ENCODE data around the gene MRPS9.
A peak's percentile ranks its signal among the peaks of the same experiment; 100 is the strongest.

The MRPS9 gene

DNA sequence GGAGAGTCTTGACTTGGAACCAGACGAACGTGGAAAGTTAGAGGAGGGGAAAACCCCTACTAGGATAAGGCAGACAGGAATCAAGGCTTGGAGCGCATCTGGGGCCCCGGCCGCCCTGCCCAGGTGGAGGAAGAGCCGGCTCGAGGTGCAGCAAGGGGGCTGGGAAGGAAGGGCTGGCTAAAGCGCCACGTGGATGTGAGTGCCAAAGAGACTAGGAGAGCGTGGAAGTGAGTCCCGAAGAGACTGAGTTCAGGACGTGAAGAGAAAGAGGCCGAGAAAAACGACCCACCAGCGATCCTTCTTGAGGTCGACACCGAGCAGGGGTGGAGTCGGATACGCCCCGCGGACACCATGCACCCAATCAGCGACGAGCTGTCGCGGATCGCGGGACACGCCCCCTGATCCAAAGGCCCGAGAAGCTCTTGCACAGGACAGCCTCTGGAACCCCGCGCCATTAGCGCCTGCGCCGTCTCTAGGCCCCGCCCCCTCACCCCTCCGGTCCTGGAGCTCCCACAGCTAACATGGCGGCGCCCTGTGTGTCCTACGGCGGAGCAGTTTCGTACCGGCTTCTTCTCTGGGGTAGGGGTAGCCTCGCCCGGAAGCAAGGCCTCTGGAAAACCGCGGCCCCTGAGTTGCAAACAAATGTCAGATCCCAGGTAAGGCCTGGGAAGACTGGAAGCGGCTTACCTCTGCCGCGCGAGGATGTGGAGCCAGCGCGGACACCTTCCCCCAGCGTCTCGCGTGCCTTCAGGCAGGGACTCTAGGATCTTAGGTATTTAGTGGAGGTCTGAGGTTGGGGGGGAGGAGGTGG lies at the start of gene MRPS9:
MRPS9 (plus strand) TSS at position 498 of the 811 bp plus-strand sequence; CDS start at position 522, 24 bp downstream.
- DNase-seq: peak; percentile 97

DNA sequence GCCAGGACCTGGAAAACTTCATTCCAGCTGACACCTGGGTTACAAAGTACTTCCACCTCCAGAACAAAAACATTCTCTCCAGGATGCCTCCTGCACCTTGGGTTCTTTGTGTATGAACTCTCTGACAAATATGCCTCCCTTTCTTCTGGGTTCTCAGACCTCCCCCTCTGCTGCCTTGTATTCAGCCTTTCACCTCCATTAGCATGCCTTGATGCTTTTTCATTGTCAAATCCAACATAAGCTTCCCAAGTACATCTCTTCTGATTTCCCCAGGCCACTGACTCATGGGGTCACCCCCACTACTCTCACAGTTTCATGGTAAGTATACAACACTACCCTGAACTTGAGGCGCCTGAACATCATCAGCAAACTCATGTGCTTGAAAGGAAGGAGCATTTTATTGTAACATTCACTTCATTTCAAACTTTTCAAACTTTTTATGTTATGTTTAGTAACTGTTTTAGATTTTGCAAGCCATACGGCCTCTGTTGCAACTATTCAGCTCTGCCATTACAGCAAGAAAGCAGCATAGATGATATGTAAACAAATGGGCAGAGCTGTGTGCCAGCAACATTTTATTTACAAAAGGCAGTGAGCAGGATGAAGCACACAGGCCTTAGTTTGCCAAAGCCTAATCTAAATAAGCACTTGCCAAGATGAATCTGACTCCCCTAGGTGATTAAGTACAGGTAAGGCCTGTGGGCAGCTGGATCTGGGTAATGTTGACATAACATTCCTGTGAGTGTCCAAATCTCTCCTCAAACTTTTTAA lies 32.5 kb upstream of the MRPS9 start:
- DNase-seq: no peak

DNA sequence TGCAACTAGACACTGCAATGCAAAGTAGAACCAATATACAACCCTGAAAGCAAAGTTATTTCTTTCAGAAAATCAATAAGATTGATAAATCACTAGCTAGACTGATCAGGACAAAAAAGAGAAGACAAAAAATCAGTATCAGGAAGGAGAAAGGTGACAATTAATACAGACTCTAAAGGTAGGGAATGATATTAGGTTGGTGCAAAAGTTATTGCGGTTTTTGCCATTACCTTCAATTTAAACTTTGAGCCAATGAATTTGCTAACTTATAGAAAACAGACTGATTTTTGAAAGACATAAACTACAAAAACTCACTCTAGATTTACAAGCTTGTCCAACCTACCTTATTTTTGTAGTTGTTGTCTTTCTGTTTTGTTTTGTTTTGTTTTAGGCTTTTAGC lies 30.5 kb upstream of the MRPS9 start:
- no peak for DNase-seq

DNA sequence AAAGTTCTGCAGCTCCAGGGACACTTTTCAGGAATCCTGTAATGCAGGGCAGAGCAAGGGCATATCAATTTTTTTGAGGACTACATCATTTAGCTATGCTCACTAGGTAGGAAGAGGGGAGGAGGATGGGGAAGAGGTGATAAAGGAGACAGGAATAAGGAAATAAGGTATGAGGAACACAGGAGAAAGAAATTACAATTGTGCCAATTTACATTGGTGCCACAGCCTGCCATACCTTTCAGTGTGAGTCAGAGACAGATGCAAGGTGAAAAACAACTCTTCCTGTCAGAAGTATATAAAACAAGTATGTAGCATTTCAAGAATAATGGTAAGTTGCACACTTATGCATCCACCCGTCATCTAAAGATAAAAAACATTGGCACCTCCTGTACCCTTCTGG lies 5.4 kb upstream of the MRPS9 start:
- no peak for DNase-seq

DNA sequence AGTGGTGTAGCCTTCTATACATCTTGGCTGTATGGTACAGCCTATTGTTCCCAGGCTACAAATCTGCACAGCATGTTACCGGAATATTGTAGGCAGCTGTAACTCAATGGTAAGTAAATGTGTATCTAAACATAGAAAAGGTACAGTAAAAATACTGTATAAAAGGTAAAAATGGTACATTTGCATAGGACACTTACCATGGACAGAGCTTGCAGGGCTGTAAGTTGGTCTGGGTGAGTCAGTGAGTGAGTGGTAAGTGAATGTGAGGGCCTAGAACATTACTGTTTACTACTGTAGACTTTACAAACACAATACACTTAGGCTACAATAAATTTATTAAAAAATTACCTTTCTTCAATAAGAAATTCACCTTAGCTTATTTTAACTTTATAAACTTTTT lies 3.7 kb upstream of the MRPS9 start:
- no peak for DNase-seq

DNA sequence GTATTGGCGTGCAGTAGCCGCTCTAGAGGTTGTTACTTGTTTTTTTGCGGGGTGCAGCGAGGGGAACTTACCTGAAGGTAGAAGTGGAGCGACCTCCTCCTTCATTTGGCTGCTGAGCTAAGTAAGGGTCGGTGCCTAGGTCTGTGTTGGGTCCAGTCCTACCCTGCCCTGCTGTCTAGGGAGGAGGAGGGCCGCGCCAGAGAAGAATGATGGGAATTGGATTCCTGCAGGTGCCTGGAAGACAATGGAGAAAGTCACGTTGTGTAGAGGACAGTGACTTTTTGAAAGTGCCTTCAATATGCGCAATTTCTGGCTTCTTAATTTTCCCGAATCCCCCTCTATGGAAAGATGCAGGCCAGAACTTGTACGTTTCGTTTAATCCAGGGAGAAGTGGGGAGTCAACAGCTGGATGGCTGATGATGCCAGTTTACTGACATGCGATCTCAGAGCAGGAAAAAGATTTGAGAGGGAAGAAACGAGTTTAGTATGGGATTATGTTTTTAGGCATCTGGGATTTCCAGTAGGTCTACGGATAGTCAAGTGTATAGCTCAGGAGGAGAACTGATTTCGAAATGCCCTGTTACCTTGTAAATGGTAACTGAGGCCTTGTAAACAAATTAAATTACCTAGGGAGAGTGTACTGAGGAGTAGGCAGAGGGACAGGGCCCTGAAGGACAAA lies 653 bp downstream of the MRPS9 start:
- no peak for DNase-seq

DNA sequence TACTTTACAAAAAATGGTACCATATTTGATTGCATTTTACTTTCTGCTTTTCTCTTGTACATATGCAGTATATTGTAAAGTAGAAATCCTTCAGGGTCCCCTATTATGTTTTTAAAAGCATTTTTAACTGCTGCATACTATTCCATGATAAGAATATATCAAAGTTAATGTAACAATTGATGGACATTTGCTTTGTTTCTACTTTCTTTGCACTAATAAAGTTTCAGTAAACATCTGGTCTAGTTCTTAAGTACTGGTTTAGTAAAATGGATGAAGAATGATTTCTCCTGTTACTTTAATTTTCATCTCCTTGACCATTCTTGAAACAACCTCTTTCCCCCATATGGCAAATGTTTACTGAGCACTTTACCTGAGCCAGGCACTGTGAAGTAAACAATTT lies 1.7 kb downstream of the MRPS9 start:
- no peak for DNase-seq

DNA sequence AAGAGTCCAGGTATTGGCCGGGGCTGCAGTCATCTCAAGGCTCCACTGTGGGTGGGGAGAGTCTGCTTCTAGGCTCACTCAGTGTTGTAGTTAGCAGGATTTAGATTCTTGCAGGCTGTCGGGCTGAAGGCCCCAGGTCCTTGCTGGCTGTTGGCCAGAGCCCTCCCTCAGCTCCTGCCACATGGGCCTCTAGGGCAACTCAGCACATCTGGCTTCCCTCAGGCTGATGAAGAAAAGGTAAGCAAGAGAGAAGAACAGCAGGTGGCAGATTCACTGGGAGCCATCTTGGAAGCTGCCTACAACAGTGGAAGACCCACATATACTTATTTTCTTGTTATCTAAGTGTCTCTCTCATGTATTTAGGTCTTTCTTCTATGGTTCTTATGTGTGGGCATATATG lies 4.3 kb downstream of the MRPS9 start:
- DNase-seq: no peak

DNA sequence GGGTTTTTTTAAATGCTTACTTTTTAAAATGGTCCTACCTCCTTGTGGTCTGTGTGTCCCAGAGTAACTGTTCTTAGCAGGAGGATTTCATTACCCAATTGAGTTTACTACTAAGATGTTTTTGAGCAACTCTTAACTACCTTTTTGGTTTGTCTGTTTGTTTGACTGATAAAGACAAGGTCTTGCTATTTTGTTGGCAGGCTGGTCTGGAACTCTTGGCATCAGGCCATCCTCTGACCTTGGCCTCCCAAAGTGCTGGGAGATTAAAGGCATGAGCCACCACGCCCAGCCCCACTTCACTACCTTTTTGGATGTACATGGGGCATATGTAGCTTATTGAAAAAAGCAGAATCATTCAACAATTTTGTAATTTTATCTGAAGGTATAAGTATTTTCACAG lies 14.9 kb downstream of the MRPS9 start:
- no peak for DNase-seq

DNA sequence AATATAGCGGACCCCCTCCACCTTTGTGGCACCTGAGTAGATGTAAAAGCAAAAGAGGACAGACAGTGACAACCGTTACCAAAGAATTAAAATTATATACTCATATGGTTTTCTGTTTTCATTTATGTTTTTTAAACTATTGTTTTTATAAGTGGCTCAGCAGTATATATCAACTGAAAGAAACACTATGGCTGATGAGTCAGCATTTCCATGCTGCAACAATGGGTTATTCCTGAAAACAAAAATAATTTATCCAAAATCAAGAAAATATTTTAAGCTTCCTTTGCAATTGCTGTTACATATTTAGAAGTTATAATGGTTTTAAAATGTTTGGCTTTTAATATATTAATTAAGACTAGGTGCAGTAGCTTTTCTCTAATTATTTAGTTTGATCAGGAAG lies 17.7 kb downstream of the MRPS9 start:
- no peak for DNase-seq

DNA sequence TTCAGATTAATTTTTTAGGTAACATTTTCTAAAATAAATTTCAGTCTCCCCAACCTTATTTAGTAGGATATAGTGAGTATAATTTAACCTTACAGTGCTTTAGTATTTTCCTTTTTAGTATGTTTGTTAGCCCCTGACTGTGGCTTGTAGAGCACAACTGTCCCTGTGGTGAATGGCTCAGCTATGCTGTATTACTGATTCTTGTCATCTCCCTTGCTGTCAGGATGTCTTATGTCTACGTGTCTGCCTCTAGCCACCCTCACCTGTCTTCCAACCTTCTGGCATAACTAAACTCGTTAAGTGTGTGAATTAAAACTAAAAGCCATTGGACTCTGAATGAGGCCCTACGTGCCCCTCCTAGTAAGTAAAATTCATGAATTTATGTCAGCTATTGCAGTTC lies 18.4 kb downstream of the MRPS9 start:
- no peak for DNase-seq

DNA sequence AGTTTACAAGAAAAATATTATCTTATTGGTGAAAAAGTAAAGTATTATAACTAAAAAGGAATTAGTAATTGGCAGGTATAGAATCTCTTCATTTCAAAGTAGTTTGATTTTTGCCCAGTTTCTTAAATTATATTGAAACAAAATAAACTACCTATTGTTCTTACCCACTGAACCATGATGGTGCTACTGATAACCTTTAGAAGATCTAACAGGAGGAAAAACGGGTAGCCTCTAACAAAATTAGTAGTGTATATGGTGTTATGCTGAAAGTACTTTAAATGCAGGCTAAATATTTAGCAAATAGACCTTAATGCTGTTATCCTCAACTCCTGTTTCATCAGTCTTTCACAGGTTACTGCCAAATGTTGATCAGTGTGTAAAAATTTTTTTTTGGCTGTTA lies 19.1 kb downstream of the MRPS9 start:
- no peak for DNase-seq

DNA sequence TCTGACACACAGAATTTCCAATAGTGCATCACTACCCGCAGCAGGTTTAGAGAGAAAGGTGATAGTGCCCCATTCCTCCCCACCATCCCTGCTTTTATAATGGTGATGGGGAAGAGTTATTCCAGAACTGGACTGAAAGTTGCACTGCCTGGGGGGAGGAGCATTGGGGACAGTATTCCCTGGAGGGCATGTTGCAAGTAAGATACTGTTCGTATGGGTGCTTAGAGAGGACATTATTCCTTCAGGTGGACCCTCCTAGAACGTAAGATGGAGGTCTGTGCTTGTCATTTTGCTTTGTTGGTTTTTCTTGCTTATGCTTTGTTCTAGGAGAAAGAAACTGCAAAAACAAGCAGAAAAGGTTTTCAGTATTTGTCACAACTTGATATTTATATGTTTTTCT lies 23.7 kb downstream of the MRPS9 start:
- DNase-seq: no peak

DNA sequence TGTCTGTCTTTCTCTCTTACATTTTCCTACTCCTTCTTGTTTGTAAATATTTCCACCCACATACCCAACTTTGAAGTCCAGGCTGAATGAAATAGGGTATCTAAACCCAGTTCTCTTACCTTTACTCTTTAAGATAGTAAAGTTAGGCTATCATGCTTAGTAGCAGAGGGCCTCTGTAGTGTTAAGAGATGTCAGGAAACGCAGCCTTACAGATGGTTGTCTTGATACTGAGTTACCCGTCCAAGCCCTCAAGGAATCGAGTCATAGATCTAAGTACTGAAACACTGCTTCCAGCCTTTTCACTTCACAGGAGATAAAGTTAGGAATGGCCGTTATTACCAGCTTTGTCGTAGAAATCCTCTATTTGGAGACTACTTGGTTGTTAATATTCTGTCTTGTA lies 24.3 kb downstream of the MRPS9 start:
- DNase-seq: no peak

DNA sequence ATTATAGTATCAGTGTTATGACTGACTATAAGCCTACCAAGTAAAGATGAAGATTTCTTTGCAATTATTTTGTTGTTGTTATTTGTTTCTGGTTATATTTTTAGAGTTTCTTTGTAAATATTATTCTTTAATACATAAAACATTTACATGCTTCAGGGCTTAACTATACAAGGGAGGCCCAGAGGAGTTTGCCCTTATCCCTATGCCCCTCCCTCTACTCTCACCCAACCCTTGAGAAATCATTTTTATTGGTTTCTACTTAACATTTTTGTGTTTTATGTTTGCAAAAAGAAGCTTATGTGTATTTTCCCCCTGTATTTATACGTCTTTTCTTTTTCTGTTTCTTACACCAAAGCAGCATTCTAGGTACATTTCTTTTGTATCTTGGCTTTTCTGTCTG lies 30.5 kb downstream of the MRPS9 start:
- no peak for DNase-seq

DNA sequence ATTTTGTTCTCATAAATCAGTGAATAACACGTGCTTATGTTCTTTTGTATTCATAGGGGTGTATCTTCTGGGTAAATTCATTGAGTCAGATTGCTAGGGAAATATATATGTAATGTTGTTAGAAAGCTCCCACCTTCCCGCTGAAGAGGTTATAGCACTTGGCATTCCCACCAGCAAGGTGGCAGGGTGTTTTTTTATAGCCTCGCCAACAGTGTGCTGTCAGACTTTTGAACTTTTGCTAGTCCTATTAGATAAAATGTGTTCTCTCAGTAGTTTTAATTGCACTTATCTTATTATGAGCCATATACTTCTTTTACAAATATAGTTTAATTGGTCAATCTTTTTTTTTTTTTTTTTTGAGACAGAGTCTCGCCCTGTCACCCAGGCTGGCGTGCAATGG lies 31.0 kb downstream of the MRPS9 start:
- DNase-seq: no peak

DNA sequence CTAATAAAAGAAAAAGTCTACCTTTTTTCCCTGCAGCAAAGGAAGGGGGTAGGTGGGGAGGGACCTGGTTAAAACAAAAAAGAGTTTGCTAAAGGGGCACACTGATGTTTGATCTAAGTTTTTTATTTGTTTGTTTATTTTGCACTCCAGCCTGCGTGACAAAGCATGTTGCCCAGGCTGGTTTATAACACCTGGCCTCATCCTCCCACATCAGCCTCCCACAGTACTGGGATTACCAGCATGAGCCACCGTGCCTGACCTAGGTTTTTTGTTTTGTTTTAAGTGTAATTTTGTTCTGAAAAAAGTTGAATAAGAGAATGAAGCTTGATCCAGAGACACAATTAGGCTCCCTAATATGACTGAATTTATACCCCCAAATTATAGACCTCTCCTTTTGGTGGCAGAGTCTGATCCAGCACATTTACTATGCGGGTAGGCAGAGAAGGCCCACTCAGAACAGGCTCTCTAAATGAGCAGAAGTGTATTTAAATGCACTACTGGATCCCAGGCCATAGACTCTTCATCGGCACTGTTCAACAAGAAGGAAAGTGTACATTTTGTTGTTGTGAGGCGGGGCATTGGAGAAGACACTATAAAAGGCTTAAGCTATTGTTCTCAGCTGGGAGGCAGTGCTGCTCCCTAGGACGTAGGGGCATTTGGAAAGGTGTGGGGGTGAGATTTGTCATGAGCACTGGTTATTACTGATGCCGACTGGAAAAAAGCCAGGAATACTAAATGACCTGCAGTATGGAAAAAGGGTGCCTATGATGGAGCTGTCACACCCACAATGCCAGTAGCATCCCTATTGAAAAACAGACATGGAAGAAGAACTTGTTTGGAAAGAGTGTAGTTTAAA lies 32.4 kb downstream of the MRPS9 start:
- DNase-seq: no peak

DNA sequence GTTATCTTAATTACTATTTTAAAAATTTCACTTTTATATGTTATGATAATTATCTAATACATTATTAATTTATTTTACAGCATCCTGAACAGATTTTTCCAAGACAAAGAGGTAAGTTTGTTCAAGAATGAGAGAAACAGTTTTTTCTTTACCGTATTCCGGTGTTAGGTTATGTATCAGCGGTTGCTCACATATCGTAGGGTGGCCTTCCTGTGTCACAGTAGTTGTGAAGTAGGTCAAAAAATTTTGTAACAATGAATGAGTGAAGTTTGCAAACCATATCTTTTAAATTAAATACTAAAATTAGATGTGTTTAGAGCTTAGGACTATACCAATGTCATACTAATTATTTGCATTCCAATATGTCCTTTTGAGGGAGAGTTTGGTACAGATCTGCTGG lies 33.5 kb downstream of the MRPS9 start:
- no peak for DNase-seq

DNA sequence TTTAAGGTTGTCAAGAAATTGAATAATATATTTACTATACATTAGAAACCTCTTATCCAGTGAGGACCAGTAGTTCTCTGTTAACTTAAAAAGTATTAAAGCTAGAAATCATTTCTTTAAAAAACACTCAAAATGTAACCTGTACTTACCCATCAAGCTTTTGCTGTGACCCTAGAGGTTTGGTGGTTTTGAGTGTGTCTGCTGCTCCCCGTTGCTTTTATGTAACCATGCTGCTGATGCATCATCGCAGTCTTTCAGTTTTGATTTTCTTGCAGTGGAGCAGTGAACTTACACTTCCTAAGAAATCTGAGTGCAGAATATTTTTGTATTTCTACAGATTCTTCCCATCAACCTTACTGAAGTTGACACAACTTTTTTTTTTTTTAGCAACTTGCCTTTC lies 34.2 kb downstream of the MRPS9 start:
- DNase-seq: no peak

DNA sequence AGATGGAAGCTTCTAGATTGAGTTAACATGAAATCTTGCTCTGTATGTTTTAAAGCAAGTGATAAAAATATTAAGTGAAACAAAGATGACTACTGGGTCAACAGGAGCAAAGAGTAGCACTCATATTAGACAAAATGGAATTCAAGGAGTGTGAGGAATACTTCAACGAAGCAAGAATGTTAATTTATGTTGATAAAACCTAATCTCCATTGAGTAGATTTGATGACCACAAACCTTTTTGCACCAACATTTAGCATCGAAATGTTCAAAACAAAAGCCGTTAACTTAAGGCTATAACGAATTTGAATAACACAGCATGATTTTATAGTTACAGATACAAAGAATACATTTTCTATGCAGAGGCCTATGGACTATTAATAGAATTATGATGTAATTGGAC lies 35.7 kb downstream of the MRPS9 start:
- DNase-seq: no peak

DNA sequence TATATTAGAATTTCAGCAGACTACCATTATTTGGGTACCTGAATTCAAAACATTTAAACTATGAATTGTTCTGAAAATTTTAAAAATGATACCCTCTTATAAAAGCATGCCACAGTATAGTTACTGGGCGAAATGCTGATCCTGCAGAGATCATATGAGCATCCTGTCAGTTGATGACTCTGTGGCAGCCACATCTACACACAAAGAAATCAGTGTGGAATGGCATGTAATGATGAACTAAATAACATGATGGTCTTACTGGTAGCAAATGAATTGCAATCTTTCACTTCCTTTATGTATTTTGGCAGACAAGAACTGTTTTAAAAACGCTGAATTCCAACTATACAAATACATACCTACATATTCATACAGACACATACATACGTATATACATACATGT lies 38.3 kb downstream of the MRPS9 start:
- no peak for DNase-seq

DNA sequence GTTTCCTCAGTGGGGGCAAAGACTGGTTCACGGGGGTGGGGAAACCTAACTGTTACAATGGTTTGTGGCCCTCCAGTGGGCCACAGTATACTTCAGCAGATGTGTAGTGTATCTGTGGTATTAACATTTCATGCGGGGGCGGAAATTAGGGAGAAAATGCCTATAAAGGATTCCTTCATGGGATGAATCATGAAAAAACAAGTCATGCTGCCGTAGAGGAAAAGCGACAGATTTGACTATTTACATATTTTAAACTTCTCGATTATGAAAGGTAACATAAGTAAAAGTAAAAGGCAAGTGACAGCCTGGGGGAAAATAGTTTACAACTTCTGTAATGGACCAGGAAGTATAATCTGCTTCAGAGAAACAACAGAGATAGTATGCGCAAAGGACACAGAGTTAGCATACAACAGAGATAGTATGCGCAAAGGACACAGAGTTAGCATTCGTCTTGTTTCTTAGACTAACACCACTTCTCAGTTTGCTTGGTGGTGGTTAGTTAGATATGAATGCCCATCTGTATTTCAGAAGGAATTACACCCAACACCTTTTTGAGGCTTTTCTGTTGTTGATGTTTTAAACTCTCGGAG lies 41.1 kb downstream of the MRPS9 start:
- DNase-seq: no peak

DNA sequence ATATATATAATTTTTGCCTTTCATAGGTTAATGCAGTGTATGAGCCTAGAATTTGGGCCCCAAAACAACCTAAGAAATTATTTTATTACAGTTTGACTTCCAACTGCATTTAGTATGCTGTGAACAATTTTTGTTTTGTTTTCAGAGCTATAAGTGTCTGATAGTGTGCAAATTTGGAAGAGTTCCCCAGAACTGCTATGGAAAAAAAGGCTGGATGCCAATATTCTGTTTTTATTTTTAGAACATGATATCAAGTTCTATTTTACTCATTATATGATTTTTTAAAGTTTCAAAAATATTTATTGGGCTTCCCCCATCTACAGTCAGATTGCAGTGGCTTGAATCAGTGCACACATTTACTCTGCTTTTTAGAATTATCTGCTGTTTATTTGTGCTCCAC lies 42.6 kb downstream of the MRPS9 start:
- DNase-seq: no peak

All from GDM1 (cell line).